Erythroblast (primary cell): Measurements from ENCODE around the gene MGME1.

Source experiments
- GATA1 ChIP-seq: IDR thresholded peaks from 2 replicates; pipeline ENCODE4 v1.6.1; 2011; ENCODE audit warnings: low read depth, mild to moderate bottlenecking, control low read depth, low read length, moderate library complexity
- POLR2A ChIP-seq: IDR thresholded peaks from 2 replicates; pipeline ENCODE4 v1.6.1; 2011; ENCODE audit warnings: mild to moderate bottlenecking, low read length

DNA sequence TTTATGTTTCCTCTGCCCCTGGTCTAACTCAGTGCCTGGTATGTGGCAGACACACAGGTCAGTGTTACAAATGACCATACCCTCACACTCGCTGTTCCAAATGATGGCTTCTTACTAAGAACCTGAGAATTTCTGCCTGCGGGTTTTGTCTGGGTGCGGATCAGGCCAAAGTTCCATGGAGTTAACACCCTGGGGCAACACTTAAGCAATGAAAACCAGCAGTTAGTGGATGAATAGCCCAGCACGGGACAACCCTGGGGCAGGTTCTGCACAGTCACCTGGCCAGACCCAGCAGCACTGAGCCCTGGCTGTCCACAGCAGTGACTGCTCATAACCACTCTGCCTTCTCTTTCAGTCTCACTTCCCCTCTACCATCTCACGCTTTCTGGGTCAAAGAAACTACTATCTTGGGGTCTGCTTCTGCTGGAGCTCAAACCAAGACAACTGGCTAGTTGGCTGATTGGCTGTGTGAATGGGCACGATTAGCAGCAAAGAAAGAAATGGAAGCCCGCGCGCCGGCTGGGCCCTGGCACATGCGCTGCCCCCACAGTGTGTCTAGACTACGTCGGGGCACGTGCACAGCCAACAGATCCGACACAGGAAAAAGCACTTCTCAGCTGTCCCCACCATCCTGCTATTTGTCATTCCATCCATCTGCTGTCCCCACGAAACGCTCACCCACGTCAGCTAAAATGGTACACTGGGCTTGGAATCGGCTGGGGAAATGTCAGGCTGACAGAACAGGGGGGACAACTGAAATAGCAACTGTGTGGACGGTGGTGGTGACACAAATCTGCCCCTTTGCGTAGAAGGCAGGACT, 36.6 kb downstream of the MGME1 start:
- TF ChIP-seq POLR2A = no peak
- no peak for TF ChIP-seq GATA1
